NT2/D1 (cell line): ENCODE measurements around the gene GPR183.

Experiments
- YY1 ChIP-seq: IDR thresholded peaks from 2 replicates; pipeline ENCODE4 v1.6.1; 2011; ENCODE audit not compliant: insufficient read length, insufficient read depth
- ZNF274 ChIP-seq: IDR thresholded peaks from 2 replicates; pipeline ENCODE4 v1.6.1; 2011; ENCODE audit warnings: mild to moderate bottlenecking, low read depth, low read length

DNA sequence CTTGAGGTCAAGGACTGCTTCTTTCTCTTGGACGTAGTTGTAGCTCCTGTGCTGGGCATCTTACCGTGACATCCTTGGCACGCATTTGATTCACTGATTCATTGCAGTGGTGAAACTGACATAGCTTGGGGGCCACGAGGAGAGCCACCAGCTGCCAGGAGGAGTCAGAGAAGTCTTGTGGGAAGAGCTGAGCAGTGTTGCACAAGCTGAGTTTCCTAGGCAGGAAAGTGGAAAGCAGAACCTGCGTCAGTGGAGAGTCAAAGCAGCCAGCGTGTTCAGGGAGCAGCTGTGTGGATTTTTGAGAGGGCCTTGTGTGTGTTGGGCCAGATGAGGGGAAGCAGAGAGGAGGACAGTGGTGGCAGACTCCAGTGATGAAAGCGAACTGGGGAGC is 5.3 kb upstream of the GPR183 start:
- TF ChIP-seq ZNF274 (no peak), YY1 (no peak)
